HG02885 (cell line): ENCODE measurements around the gene MFSD6.

Source experiments
- ATAC-seq: cut with Tn5 transposase; IDR thresholded peaks from one replicate; pipeline ENCODE4 v1.9.1; 2021; ENCODE audit warnings: mild to moderate bottlenecking; ENCODE audit not compliant: unreplicated experiment, poor library complexity

Gene MFSD6

DNA sequence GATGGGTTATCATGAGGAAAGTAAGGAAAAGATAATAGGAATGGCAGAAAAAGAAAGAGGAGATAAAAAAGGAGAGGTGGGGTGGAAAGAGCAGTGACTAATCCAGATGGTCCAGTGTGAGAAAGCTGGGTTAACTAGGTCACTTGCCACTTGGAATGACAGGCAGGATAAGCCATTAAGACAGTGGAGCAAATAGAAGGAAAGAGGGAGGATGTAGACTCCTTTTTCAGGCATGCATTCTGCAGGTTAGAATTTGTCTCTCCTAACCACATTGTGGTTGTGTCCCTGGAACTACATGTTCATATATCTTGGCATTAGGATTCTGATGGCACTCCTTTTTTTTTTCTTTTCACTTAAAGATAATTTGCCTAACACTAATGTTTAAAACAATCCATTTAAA lies 139.7 kb downstream of the MFSD6 start:
- ATAC-seq = no peak

DNA sequence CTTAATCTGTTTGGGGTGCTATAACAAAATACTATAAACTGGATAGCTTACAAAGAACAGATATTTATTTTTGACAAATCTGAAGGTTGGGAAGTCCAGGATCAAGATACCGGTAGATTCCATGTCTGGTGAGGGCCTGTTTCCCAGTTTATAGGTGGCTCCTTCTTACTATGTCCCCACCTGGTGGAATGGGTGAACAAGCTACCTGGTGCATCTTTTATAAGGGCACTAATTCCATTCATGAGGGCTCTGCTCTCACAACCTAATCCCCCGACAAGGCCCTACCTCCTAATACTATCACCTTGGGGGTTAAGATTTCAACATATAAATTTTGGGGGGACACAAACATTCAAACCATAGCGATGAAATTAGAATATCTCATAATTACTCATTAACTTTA lies 142.0 kb downstream of the MFSD6 start:
- ATAC-seq = no peak
